ENCODE data around the gene BAZ2B.

The BAZ2B gene

GRCh38 chr2:159471340-159471739, 145.0 kb downstream of the BAZ2B start:
- H4K20me1 ChIP-seq (ENCODE audit: insufficient read depth, low read length), result no peaks in the 10 kb centered on the region

GRCh38 chr2:159468257-159468656, 148.1 kb downstream of the BAZ2B start:
- H3K9ac ChIP-seq (ENCODE audit: low read depth, low read length), result no peak overlapping the region
- 0 out of 2 replicates have a peak, but pooled peaks cover 5% of the 10 kb centered on the region for H3K4me1 ChIP-seq (ENCODE audit: insufficient read depth, low read length)
- no peak for DNase-seq
- H3K79me2 ChIP-seq (ENCODE audit: insufficient read depth, low read length), result no peaks in the 10 kb centered on the region
- H3K9me3 ChIP-seq (ENCODE audit: insufficient read depth, low read length, severe bottlenecking), result no peaks in the 10 kb centered on the region
- ATAC-seq (ENCODE audit: insufficient read depth, low read depth), result no peak
- no peaks in the 10 kb centered on the region for H3K36me3 ChIP-seq (ENCODE audit: insufficient read depth, low read length)
- no peak overlapping the region for H3K4me2 ChIP-seq (ENCODE audit: insufficient read depth, low read length)
- no peak overlapping the region for H3K27ac ChIP-seq (ENCODE audit: low read length)
- no peak overlapping the region for H2AFZ ChIP-seq (ENCODE audit: low read depth, low read length)
- TF ChIP-seq CTCF (IDR thresholded peaks at IDR 0.05; ENCODE audit: borderline replicate concordance, extremely low read depth, low read length, poor library complexity, severe bottlenecking), result no peak
- no peak for TF ChIP-seq EZH2 (IDR thresholded peaks at IDR 0.05; ENCODE audit: borderline replicate concordance, low read depth, low read length, severe bottlenecking)
- H4K20me1 ChIP-seq (ENCODE audit: insufficient read depth, low read length), result no peaks in the 10 kb centered on the region
- H3K4me3 ChIP-seq (ENCODE audit: low read depth in 1 of 2, low read length in 2 of 2), result no peak overlapping the region
- no peaks in the 10 kb centered on the region for H3K27me3 ChIP-seq (ENCODE audit: insufficient read depth, low read length, poor library complexity)

More at GRCh38 chr2:159471340-159471739, 145.0 kb downstream of the BAZ2B start:
- no peak for TF ChIP-seq EZH2 (IDR thresholded peaks at IDR 0.05; ENCODE audit: borderline replicate concordance, low read depth, low read length, severe bottlenecking)
- peak; percentile 10 for TF ChIP-seq CTCF (IDR thresholded peaks at IDR 0.05; ENCODE audit: borderline replicate concordance, extremely low read depth, low read length, poor library complexity, severe bottlenecking)
- 0 out of 2 replicates have a peak, but pooled peaks cover 5% of the 10 kb centered on the region for H3K4me1 ChIP-seq (ENCODE audit: insufficient read depth, low read length)
- no peaks in the 10 kb centered on the region for H3K27me3 ChIP-seq (ENCODE audit: insufficient read depth, low read length, poor library complexity)
- peaks cover 7% of the 10 kb centered on the region for H3K36me3 ChIP-seq (ENCODE audit: insufficient read depth, low read length)
- DNase-seq (no peak), ATAC-seq (ENCODE audit: insufficient read depth, low read depth) (peak; percentile 48; the same call in 1 of the 3 replicates)
- H3K4me2 ChIP-seq (ENCODE audit: insufficient read depth, low read length), result no peak overlapping the region
- no peak overlapping the region for H2AFZ ChIP-seq (ENCODE audit: low read depth, low read length)
- H3K27ac ChIP-seq (ENCODE audit: low read length), result no peak overlapping the region
- H3K4me3 ChIP-seq (ENCODE audit: low read depth in 1 of 2, low read length in 2 of 2), result no peak overlapping the region
- H3K79me2 ChIP-seq (ENCODE audit: insufficient read depth, low read length), result no peaks in the 10 kb centered on the region
- no peak overlapping the region for H3K9ac ChIP-seq (ENCODE audit: low read depth, low read length)
- H3K9me3 ChIP-seq (ENCODE audit: insufficient read depth, low read length, severe bottlenecking), result no peaks in the 10 kb centered on the region

GRCh38 chr2:159462961-159463360, 153.4 kb downstream of the BAZ2B start:
- H3K36me3 ChIP-seq (ENCODE audit: insufficient read depth, low read length), result no peaks in the 10 kb centered on the region
- TF ChIP-seq CTCF (IDR thresholded peaks at IDR 0.05; ENCODE audit: borderline replicate concordance, extremely low read depth, low read length, poor library complexity, severe bottlenecking) (no peak), EZH2 (IDR thresholded peaks at IDR 0.05; ENCODE audit: borderline replicate concordance, low read depth, low read length, severe bottlenecking) (no peak)
- no peak overlapping the region for H3K27ac ChIP-seq (ENCODE audit: low read length)
- 0 out of 2 replicates have a peak, but pooled peaks cover under 1% of the 10 kb centered on the region for H3K4me1 ChIP-seq (ENCODE audit: insufficient read depth, low read length)
- ATAC-seq (ENCODE audit: insufficient read depth, low read depth), result no peak
- H2AFZ ChIP-seq (ENCODE audit: low read depth, low read length), result no peak overlapping the region
- no peaks in the 10 kb centered on the region for H3K79me2 ChIP-seq (ENCODE audit: insufficient read depth, low read length)
- no peak for DNase-seq
- H3K9ac ChIP-seq (ENCODE audit: low read depth, low read length), result no peak overlapping the region
- no peak overlapping the region for H3K4me3 ChIP-seq (ENCODE audit: low read depth in 1 of 2, low read length in 2 of 2)
- no peaks in the 10 kb centered on the region for H3K27me3 ChIP-seq (ENCODE audit: insufficient read depth, low read length, poor library complexity)
- H3K4me2 ChIP-seq (ENCODE audit: insufficient read depth, low read length), result no peak overlapping the region
- H3K9me3 ChIP-seq (ENCODE audit: insufficient read depth, low read length, severe bottlenecking), result no peaks in the 10 kb centered on the region
- no peaks in the 10 kb centered on the region for H4K20me1 ChIP-seq (ENCODE audit: insufficient read depth, low read length)
